ENCODE results near the gene PTPRM. TPM values are rescaled to one million over a fixed set of nuclear protein-coding genes. Genes with fewer than 3 reads are reported as not detected.

PTPRM gene
- total RNA-seq, 1 donor from 2014 or later = 65.5 TPM

GRCh38 chr18:7871560-7872456 lies 304.7 kb downstream of the PTPRM start:
- DNase-seq (ENCODE audit: low read depth) = no peak
- TF ChIP-seq, protein P1, sequence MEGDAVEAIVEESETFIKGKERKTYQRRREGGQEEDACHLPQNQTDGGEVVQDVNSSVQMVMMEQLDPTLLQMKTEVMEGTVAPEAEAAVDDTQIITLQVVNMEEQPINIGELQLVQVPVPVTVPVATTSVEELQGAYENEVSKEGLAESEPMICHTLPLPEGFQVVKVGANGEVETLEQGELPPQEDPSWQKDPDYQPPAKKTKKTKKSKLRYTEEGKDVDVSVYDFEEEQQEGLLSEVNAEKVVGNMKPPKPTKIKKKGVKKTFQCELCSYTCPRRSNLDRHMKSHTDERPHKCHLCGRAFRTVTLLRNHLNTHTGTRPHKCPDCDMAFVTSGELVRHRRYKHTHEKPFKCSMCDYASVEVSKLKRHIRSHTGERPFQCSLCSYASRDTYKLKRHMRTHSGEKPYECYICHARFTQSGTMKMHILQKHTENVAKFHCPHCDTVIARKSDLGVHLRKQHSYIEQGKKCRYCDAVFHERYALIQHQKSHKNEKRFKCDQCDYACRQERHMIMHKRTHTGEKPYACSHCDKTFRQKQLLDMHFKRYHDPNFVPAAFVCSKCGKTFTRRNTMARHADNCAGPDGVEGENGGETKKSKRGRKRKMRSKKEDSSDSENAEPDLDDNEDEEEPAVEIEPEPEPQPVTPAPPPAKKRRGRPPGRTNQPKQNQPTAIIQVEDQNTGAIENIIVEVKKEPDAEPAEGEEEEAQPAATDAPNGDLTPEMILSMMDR (IDR thresholded peaks at IDR 0.05; ENCODE audit: insufficient read depth, low read length, poor library complexity, severe bottlenecking) = no peak
- Histone ChIP-seq H3K27me3 (ENCODE audit: control insufficient read depth, insufficient read depth, low read length) (no peaks in the 10 kb centered on the region), H3K4me3 (ENCODE audit: low read depth, low read length) (no peak overlapping the region), H3K36me3 (ENCODE audit: control insufficient read depth, insufficient read depth, low read length) (no peaks in the 10 kb centered on the region)

DNA sequence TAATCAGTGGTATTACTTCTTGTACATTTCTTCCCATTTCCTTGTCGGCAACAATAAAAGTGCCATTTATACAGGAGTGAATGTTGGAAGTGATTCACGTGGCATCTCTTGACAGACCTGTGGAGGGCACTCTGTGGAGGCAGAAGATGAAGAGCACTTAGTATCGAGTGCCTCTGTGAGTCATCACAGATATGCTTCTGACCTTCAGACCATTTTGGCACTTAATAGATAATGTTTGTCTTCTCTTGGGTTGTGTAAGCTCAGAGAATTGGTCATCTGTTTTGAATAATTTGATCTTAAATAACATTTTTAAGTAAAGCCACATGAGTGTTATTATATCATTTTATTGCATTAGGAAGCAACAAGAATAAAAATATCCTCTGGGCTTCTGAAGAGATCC lies 305.5 kb downstream of the PTPRM start:
- no peak for DNase-seq (ENCODE audit: low read depth)
- no peak overlapping the region for H3K4me3 ChIP-seq (ENCODE audit: low read depth, low read length)
- H3K36me3 ChIP-seq (ENCODE audit: control insufficient read depth, insufficient read depth, low read length) = no peaks in the 10 kb centered on the region
- no peaks in the 10 kb centered on the region for H3K27me3 ChIP-seq (ENCODE audit: control insufficient read depth, insufficient read depth, low read length)
- TF ChIP-seq, protein P1 (IDR thresholded peaks at IDR 0.05; ENCODE audit: insufficient read depth, low read length, poor library complexity, severe bottlenecking) = no peak

GRCh38 chr18:7873316-7873715 lies 306.2 kb downstream of the PTPRM start:
- no peaks in the 10 kb centered on the region for H3K27me3 ChIP-seq (ENCODE audit: control insufficient read depth, insufficient read depth, low read length)
- H3K36me3 ChIP-seq (ENCODE audit: control insufficient read depth, insufficient read depth, low read length) = no peaks in the 10 kb centered on the region
- H3K4me3 ChIP-seq (ENCODE audit: low read depth, low read length) = no peak overlapping the region
- TF ChIP-seq, protein P1 (IDR thresholded peaks at IDR 0.05; ENCODE audit: insufficient read depth, low read length, poor library complexity, severe bottlenecking) = no peak
- DNase-seq (ENCODE audit: low read depth) = no peak

GRCh38 chr18:7876354-7877104 lies 309.4 kb downstream of the PTPRM start:
- no peak overlapping the region for H3K4me3 ChIP-seq (ENCODE audit: low read depth, low read length)
- TF ChIP-seq, protein P1 (IDR thresholded peaks at IDR 0.05; ENCODE audit: insufficient read depth, low read length, poor library complexity, severe bottlenecking) = no peak
- no peaks in the 10 kb centered on the region for H3K27me3 ChIP-seq (ENCODE audit: control insufficient read depth, insufficient read depth, low read length)
- DNase-seq (ENCODE audit: low read depth) = no peak
- H3K36me3 ChIP-seq (ENCODE audit: control insufficient read depth, insufficient read depth, low read length) = no peaks in the 10 kb centered on the region

DNA sequence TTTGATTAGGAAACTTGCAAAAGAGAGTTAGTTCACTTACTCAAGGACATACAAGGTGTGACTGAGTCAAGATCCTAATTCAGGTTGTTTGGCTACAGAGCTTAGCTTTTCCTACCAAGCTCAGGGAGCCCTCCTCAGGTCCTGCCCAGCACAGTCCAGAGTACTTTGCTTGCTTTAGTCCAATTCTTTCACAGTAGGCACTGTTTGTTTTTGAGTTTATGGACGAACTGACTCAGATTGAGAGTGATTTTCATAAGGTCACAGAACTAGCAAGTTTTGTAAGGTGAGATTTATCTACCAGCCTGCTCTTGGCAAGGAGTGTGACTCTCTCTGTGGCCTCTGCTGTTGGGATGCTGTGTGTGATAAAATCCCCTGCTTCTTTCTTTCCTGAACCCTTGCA lies 310.5 kb downstream of the PTPRM start:
- TF ChIP-seq, protein P1 (IDR thresholded peaks at IDR 0.05; ENCODE audit: insufficient read depth, low read length, poor library complexity, severe bottlenecking) = no peak
- Histone ChIP-seq H3K36me3 (ENCODE audit: control insufficient read depth, insufficient read depth, low read length) (no peaks in the 10 kb centered on the region), H3K4me3 (ENCODE audit: low read depth, low read length) (no peak overlapping the region), H3K27me3 (ENCODE audit: control insufficient read depth, insufficient read depth, low read length) (no peaks in the 10 kb centered on the region)
- DNase-seq (ENCODE audit: low read depth) = no peak
